GM21367 (cell line): Measurements from ENCODE around the gene PRKN.
"Not testable (repeated sequence)": the region's sequence is repeated elsewhere in the genome, so short reads cannot be mapped to it uniquely, and the experiment has no call there.

Experiments
- ATAC-seq: cut with Tn5 transposase; IDR thresholded peaks from one replicate; pipeline ENCODE4 v1.9.1; 2021; ENCODE audit not compliant: unreplicated experiment

The PRKN gene

DNA sequence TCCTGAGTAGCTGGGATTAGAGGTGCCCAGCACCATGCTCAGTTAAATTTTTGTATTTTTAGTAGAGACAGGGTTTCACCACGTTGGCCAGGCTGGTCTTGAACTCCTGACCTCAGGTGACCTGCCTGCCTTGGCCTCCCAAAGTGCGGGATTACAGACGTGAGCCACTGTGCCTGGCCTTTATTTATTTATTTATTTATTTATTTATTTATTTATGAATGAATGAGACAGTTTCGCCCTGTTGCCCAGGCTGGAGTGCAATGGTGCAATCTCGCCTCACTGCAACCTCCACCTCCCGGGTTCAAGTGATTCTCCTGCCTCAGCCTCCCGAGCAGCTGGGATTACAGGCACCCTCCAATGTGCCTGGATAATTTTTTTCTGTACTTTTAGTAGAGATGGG lies 48.7 kb downstream of the PRKN start:
- ATAC-seq: not testable (repeated sequence)

GRCh38 chr6:162675503-162675902 lies 52.1 kb downstream of the PRKN start:
- no peak for ATAC-seq

GRCh38 chr6:162674452-162674851 lies 53.1 kb downstream of the PRKN start:
- ATAC-seq: no peak

DNA sequence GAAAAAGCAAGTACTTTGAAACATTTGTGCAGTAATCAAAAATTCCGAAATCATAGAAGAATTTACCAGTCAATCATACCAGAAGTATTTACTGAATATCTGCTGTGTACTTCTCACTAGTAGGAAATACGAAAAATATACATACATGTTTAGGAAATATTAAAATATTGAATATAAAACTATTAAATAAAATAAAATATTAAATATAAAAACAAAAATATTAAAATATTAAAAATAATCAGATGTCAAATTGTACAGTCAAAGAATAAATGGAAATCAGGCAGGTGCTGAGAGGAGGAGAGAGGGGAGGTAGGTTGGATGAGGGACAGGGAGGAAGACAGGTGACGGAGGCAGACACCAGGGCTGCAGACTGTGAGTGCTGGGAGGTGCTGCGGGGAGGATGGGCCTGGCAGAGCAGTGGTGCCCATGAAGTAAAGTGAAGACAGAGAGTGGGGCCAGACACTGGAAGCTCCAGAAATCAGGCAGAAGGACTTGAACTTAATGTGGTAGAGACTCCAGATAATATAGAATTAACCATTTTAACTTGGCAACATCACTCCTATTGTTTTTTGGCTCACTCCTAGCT lies 55.9 kb downstream of the PRKN start:
- no peak for ATAC-seq

- no peak for ATAC-seq
These were observed 57.2 kb downstream of the PRKN start for GRCh38 chr6:162670345-162670744.

GRCh38 chr6:162666246-162666645 lies 61.3 kb downstream of the PRKN start:
- ATAC-seq: no peak

DNA sequence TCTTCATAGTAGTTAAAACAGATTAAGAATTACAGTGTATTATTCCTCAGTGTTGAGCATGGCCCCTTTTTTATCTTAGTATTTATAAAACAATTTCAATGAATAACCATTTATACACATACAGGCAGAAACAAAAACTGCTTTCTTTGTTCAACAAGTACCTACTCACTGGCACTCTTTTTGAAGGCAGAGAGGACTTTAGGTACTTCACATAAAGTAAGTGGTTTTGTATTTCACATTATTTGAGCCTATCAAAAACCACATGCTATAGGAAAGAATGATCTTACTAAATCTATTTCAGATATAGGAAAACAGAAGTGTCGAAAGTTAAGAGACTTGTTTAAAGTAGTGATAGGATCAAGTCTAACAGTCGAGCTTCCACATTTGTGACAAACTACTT lies 73.8 kb downstream of the PRKN start:
- ATAC-seq: no peak

- ATAC-seq: no peak
These were observed 76.1 kb downstream of the PRKN start for GRCh38 chr6:162651505-162651904.

DNA sequence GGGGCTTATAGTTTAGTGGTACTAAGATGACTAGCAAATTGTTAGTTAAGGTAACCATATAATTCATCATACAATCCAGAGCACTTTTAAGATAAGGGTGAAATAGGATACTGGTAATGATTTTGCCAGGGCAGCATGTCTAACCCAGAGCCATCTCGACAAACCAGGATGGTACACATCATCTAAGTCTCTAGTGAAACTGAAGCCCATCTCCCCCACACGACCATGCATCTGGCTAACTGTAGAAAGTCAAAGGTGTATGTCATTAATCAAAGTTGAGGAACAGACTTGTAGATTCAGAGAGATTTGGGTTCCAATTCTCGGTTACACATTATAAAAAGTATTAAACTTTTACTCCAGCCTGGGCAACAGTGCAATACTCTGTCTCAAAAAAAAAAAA lies 78.3 kb downstream of the PRKN start:
- no peak for ATAC-seq

- ATAC-seq: no peak
These were observed 83.4 kb downstream of the PRKN start for GRCh38 chr6:162644153-162644552.

DNA sequence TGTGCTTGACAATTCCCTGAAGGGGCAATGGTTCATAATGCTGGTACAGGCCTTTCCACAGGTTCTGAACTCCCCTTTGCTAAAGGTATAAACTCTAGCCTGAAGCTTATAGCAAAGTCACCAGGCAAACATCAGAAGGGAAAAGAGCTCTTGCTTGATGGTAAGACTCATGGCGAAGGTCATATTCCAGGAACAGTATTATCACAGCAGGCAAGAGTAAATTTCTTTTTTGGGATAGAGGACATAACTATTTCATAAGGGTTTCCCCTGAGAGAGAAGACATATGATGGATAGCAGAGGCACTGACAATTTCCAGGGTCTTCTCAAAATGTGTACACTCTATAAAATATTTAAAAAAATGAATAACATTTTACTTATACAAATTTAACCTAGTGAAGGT lies 86.8 kb downstream of the PRKN start:
- ATAC-seq: no peak

GRCh38 chr6:162639951-162640350 lies 87.6 kb downstream of the PRKN start:
- ATAC-seq: no peak

DNA sequence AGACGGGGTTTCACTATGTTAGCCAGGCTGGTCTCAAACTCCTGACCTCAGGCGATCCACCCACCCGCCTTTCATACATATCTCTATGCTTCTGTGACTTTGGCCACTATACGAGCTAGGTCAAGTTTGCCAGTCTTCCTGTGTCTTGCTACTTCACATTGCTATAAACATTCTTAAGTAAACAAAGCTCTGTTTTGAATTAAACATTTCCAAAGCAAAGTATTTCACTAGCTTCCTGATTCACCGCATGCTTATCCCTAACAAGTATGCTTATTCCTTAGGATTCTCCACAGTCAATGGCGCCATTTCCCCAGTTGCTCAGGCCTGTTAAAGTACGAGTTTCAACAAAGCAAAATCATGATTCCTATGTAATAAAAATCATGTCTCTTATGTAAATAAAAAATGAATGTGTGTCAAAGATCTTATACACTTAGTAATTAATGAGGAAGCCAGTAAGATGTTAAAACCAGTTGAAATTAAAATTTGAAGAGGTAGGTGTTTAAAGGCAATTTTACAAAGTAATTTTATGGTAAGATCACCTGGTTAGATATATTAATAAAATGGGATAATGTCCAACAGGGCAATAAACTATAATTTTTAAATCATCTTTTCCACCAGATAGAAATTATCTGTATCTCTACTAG lies 88.5 kb downstream of the PRKN start:
- no peak for ATAC-seq

- ATAC-seq: no peak
These were observed 90.2 kb downstream of the PRKN start for GRCh38 chr6:162637317-162637716.

DNA sequence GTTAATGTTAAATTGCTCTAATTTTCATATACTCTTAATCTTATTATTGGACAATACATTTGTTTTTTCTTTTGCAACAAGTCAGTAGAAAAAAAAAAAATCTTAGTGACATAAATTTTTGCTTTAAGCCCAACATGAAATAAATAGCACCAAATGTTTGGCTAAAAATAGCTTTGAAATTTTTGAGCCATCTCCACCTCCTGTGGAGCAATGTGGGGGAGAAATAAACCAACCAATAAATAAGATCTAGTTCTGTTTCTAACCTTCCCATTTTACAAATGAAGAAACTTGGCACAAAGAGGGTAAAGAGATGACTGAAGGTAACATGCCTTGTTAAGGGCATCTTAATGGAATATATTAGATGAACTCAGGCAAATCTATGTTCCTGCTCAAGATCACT lies 91.4 kb downstream of the PRKN start:
- no peak for ATAC-seq

DNA sequence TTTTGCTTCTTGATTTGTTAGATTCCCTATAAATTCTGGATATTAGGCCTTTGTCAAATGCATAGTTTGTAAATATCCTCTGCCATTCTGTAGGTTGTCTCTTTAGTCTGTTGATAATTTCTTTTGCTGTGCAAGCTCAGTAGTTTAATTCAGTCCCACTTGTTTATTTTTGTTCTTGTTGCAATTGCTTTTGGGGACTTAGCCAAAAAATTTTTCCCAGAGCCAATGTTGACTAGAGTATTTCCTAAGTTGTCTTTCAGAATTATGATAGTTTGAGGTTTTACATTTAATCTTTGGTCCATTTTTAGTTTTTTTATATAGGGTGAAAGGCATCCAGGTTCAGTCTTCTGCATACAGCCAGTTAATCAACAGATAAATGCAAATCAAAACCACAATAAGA lies 96.0 kb downstream of the PRKN start:
- no peak for ATAC-seq

GRCh38 chr6:162630069-162630468 lies 97.5 kb downstream of the PRKN start:
- ATAC-seq: no peak

DNA sequence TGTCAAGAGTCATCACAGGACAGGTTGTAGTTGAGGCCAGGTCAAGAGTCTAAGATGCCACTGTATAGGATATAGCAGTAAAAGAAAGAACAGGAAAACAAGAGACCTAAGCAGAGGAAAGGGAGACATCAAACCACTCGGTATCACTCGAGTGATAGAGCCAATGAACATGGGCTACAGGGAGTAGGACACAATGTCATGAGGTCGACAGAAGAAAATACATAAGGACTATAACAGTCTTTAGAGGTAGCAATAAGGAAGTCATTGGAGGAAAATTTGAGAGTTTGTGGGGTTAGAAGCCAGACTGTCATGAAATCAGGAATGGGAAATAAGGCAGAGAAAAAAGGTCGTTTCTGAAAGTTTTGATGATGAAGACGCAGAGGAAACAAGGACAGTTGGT lies 99.7 kb downstream of the PRKN start:
- ATAC-seq: no peak

DNA sequence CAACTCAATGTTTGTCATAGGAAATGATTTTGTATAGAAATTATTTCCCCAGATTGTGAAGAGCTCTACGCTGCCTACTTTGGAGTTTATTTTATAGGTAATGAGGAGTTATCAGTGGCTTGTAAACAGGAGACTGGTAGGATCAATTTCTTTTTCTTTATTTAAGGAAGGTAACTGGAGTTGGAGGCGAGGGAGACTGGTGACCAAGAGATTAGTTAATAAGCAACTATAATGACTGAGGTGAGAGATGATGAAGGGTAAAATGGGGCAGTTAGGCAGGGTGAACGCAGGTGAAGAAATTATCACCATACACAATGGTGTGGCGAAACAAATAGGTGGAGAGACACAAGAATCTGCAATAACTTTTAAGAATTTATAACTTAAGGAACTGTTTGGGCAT lies 100.2 kb downstream of the PRKN start:
- no peak for ATAC-seq

- no peak for ATAC-seq
These were observed 100.7 kb downstream of the PRKN start for GRCh38 chr6:162626869-162627268.

- ATAC-seq: no peak
These were observed 101.6 kb downstream of the PRKN start for GRCh38 chr6:162625846-162626540.

DNA sequence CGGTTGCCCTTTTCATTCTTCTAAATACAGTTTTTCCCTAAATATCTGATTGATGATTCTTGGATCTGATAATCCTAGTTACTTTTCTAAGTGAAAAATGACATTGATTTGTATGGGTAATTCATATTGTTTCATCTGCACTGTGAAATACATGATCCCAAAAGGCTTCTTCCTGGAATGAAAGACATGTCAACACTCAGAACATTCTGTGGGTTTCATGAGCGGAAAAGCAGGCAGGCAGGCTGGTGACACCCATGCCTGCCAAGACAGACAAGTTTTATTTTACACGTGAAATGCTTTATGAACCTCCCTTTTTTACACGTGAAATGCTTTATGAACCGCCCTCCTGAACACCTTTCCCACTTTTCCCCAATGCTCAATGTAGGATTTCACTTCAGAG lies 105.0 kb downstream of the PRKN start:
- ATAC-seq: no peak

GRCh38 chr6:162621246-162621645 lies 106.3 kb downstream of the PRKN start:
- ATAC-seq: no peak
